ENCODE data around the gene CD99L2.

Gene CD99L2

GRCh38 chrX:150926304-150926703, 27.8 kb upstream of the CD99L2 start:
- peaks cover 7% of the 10 kb centered on the region for H3K27me3 ChIP-seq (replicated peaks; ENCODE audit: control insufficient read depth, insufficient read depth, low read length)
- peaks cover 13% of the 10 kb centered on the region for H3K9me3 ChIP-seq (ENCODE audit: control insufficient read depth, low read length)
- H3K36me3 ChIP-seq (ENCODE audit: control insufficient read depth, insufficient read depth, low read length, severe bottlenecking) = no peaks in the 10 kb centered on the region
- no peak overlapping the region for H3K4me3 ChIP-seq (ENCODE audit: low read length)
- no peak overlapping the region for H3K9ac ChIP-seq (ENCODE audit: low read length)
- no peak for DNase-seq (ENCODE audit: low read depth)
- no peaks in the 10 kb centered on the region for H3K4me1 ChIP-seq (ENCODE audit: control insufficient read depth, insufficient read depth, low read length)

GRCh38 chrX:150919401-150919800, 20.9 kb upstream of the CD99L2 start:
- H3K4me1 ChIP-seq (ENCODE audit: control insufficient read depth, insufficient read depth, low read length) = no peaks in the 10 kb centered on the region
- peaks cover 12% of the 10 kb centered on the region for H3K27me3 ChIP-seq (replicated peaks; ENCODE audit: control insufficient read depth, insufficient read depth, low read length)
- H3K36me3 ChIP-seq (ENCODE audit: control insufficient read depth, insufficient read depth, low read length, severe bottlenecking) = no peaks in the 10 kb centered on the region
- no peak overlapping the region for H3K9ac ChIP-seq (ENCODE audit: low read length)
- no peak overlapping the region for H3K4me3 ChIP-seq (ENCODE audit: low read length)
- DNase-seq (ENCODE audit: low read depth) = no peak
- H3K9me3 ChIP-seq (ENCODE audit: control insufficient read depth, low read length) = peaks cover 3% of the 10 kb centered on the region

GRCh38 chrX:150913511-150913910, 15.0 kb upstream of the CD99L2 start:
- Histone ChIP-seq H3K36me3 (ENCODE audit: control insufficient read depth, insufficient read depth, low read length, severe bottlenecking) (no peaks in the 10 kb centered on the region), H3K9me3 (ENCODE audit: control insufficient read depth, low read length) (no peaks in the 10 kb centered on the region), H3K4me1 (ENCODE audit: control insufficient read depth, insufficient read depth, low read length) (no peaks in the 10 kb centered on the region), H3K9ac (ENCODE audit: low read length) (no peak overlapping the region), H3K4me3 (ENCODE audit: low read length) (no peak overlapping the region), H3K27me3 (replicated peaks; ENCODE audit: control insufficient read depth, insufficient read depth, low read length) (peaks cover 5% of the 10 kb centered on the region)
- peak; percentile 75 for DNase-seq (ENCODE audit: low read depth)

- Histone ChIP-seq H3K9me3 (ENCODE audit: control insufficient read depth, low read length) (no peaks in the 10 kb centered on the region), H3K4me3 (ENCODE audit: low read length) (no peak overlapping the region), H3K36me3 (ENCODE audit: control insufficient read depth, insufficient read depth, low read length, severe bottlenecking) (no peaks in the 10 kb centered on the region), H3K27me3 (replicated peaks; ENCODE audit: control insufficient read depth, insufficient read depth, low read length) (peaks cover 18% of the 10 kb centered on the region), H3K9ac (ENCODE audit: low read length) (no peak overlapping the region), H3K4me1 (ENCODE audit: control insufficient read depth, insufficient read depth, low read length) (no peaks in the 10 kb centered on the region)
- no peak for DNase-seq (ENCODE audit: low read depth)
Measured at GRCh38 chrX:150907474-150907873, 9.0 kb upstream of the CD99L2 start.

GRCh38 chrX:150906694-150907093, 8.2 kb upstream of the CD99L2 start:
- H3K27me3 ChIP-seq (replicated peaks; ENCODE audit: control insufficient read depth, insufficient read depth, low read length) = peaks cover 18% of the 10 kb centered on the region
- DNase-seq (ENCODE audit: low read depth) = no peak
- no peaks in the 10 kb centered on the region for H3K9me3 ChIP-seq (ENCODE audit: control insufficient read depth, low read length)
- no peaks in the 10 kb centered on the region for H3K4me1 ChIP-seq (ENCODE audit: control insufficient read depth, insufficient read depth, low read length)
- H3K36me3 ChIP-seq (ENCODE audit: control insufficient read depth, insufficient read depth, low read length, severe bottlenecking) = no peaks in the 10 kb centered on the region
- H3K4me3 ChIP-seq (ENCODE audit: low read length) = no peak overlapping the region
- no peak overlapping the region for H3K9ac ChIP-seq (ENCODE audit: low read length)

- Histone ChIP-seq H3K4me3 (ENCODE audit: low read length) (no peak overlapping the region), H3K36me3 (ENCODE audit: control insufficient read depth, insufficient read depth, low read length, severe bottlenecking) (no peaks in the 10 kb centered on the region)
Measured at GRCh38 chrX:150905293-150905692, 6.8 kb upstream of the CD99L2 start.

GRCh38 chrX:150903110-150903508, 4.6 kb upstream of the CD99L2 start:
- no peak for DNase-seq (ENCODE audit: low read depth)
- Histone ChIP-seq H3K9me3 (ENCODE audit: control insufficient read depth, low read length) (no peaks in the 10 kb centered on the region), H3K27me3 (replicated peaks; ENCODE audit: control insufficient read depth, insufficient read depth, low read length) (peaks cover 16% of the 10 kb centered on the region), H3K36me3 (ENCODE audit: control insufficient read depth, insufficient read depth, low read length, severe bottlenecking) (no peaks in the 10 kb centered on the region), H3K4me3 (ENCODE audit: low read length) (no peak overlapping the region), H3K4me1 (ENCODE audit: control insufficient read depth, insufficient read depth, low read length) (no peaks in the 10 kb centered on the region), H3K9ac (ENCODE audit: low read length) (no peak overlapping the region)

More at GRCh38 chrX:150905293-150905692, 6.8 kb upstream of the CD99L2 start:
- no peaks in the 10 kb centered on the region for H3K9me3 ChIP-seq (ENCODE audit: control insufficient read depth, low read length)
- no peak for DNase-seq (ENCODE audit: low read depth)
- no peak overlapping the region for H3K9ac ChIP-seq (ENCODE audit: low read length)
- no peaks in the 10 kb centered on the region for H3K4me1 ChIP-seq (ENCODE audit: control insufficient read depth, insufficient read depth, low read length)
- peaks cover 18% of the 10 kb centered on the region for H3K27me3 ChIP-seq (replicated peaks; ENCODE audit: control insufficient read depth, insufficient read depth, low read length)

GRCh38 chrX:150902434-150903109, 4.1 kb upstream of the CD99L2 start:
- no peaks in the 10 kb centered on the region for H3K36me3 ChIP-seq (ENCODE audit: control insufficient read depth, insufficient read depth, low read length, severe bottlenecking)
- no peak for DNase-seq (ENCODE audit: low read depth)
- H3K27me3 ChIP-seq (replicated peaks; ENCODE audit: control insufficient read depth, insufficient read depth, low read length) = peaks cover 16% of the 10 kb centered on the region
- H3K9ac ChIP-seq (ENCODE audit: low read length) = no peak overlapping the region
- no peaks in the 10 kb centered on the region for H3K9me3 ChIP-seq (ENCODE audit: control insufficient read depth, low read length)
- no peaks in the 10 kb centered on the region for H3K4me1 ChIP-seq (ENCODE audit: control insufficient read depth, insufficient read depth, low read length)
- H3K4me3 ChIP-seq (ENCODE audit: low read length) = no peak overlapping the region

GRCh38 chrX:150899191-150899757, 806 bp upstream of the CD99L2 start:
- peak overlapping the region; percentile 80 for H3K9ac ChIP-seq (ENCODE audit: low read length)
- DNase-seq (ENCODE audit: low read depth) = peak; percentile 42
- H3K36me3 ChIP-seq (ENCODE audit: control insufficient read depth, insufficient read depth, low read length, severe bottlenecking) = no peaks in the 10 kb centered on the region
- H3K9me3 ChIP-seq (ENCODE audit: control insufficient read depth, low read length) = no peaks in the 10 kb centered on the region
- H3K4me1 ChIP-seq (ENCODE audit: control insufficient read depth, insufficient read depth, low read length) = no peaks in the 10 kb centered on the region
- H3K4me3 ChIP-seq (ENCODE audit: low read length) = peak overlapping the region; percentile 81
- peaks cover 16% of the 10 kb centered on the region for H3K27me3 ChIP-seq (replicated peaks; ENCODE audit: control insufficient read depth, insufficient read depth, low read length)

- no peaks in the 10 kb centered on the region for H3K4me1 ChIP-seq (ENCODE audit: control insufficient read depth, insufficient read depth, low read length)
- no peaks in the 10 kb centered on the region for H3K36me3 ChIP-seq (ENCODE audit: control insufficient read depth, insufficient read depth, low read length, severe bottlenecking)
- peak overlapping the region; percentile 82 for H3K9ac ChIP-seq (ENCODE audit: low read length)
- peaks cover under 1% of the 10 kb centered on the region for H3K27me3 ChIP-seq (replicated peaks; ENCODE audit: control insufficient read depth, insufficient read depth, low read length)
- no peaks in the 10 kb centered on the region for H3K9me3 ChIP-seq (ENCODE audit: control insufficient read depth, low read length)
- H3K4me3 ChIP-seq (ENCODE audit: low read length) = peak overlapping the region; percentile 78
- DNase-seq (ENCODE audit: low read depth) = peak; percentile 34
Measured at GRCh38 chrX:150897421-150898320, 797 bp downstream of the CD99L2 start.

- H3K36me3 ChIP-seq (ENCODE audit: control insufficient read depth, insufficient read depth, low read length, severe bottlenecking) = no peaks in the 10 kb centered on the region
- no peak overlapping the region for H3K4me3 ChIP-seq (ENCODE audit: low read length)
- H3K4me1 ChIP-seq (ENCODE audit: control insufficient read depth, insufficient read depth, low read length) = no peaks in the 10 kb centered on the region
- DNase-seq (ENCODE audit: low read depth) = no peak
- no peak overlapping the region for H3K9ac ChIP-seq (ENCODE audit: low read length)
- H3K27me3 ChIP-seq (replicated peaks; ENCODE audit: control insufficient read depth, insufficient read depth, low read length) = no peaks in the 10 kb centered on the region
- no peaks in the 10 kb centered on the region for H3K9me3 ChIP-seq (ENCODE audit: control insufficient read depth, low read length)
Measured at GRCh38 chrX:150896632-150897031, 1.8 kb downstream of the CD99L2 start.
